Breast epithelium (tissue), 4 donors: ENCODE results near the gene TP63. TPM values are rescaled to one million over a fixed set of nuclear protein-coding genes. Genes with fewer than 3 reads are reported as not detected.

Experiments used
- DNase-seq, 2 donors: peaks; one replicate each; pipeline ENCODE4 v3.0.0-alpha.2; 2019; ENCODE audit warnings: low spot score in 2 of 2
- H3K27ac ChIP-seq, 2 donors: fragments of 200-600 bp; sonication (generic) in 1 of 2; one replicate each; pipeline ENCODE4 v1.5.1; 2016 to 2019; ENCODE audit warnings: mild to moderate bottlenecking in 1 of 2
- H3K27me3 ChIP-seq, 2 donors: fragments of 200-600 bp; sonication (generic) in 1 of 2; one replicate each; pipeline versions ENCODE4 v1.5.1 to v1.6.0; 2017 to 2019; ENCODE audit warnings: control low read depth in 1 of 2, mild to moderate bottlenecking in 1 of 2
- H3K36me3 ChIP-seq: fragments of 200-600 bp; one replicate; pipeline ENCODE4 v1.5.1; 2019
- H3K4me1 ChIP-seq, 2 donors: fragments of 200-600 bp; sonication (generic); one replicate each; pipeline ENCODE4 v1.5.1; 2016 to 2019; ENCODE audit warnings: control low read depth in 1 of 2
- H3K4me3 ChIP-seq, 3 donors: fragments of 200-600 bp; sonication (generic); 1 replicate in 2 of 3; 2 replicates in 1 of 3; pipeline ENCODE4 v1.5.1; 2016 to 2019; ENCODE audit warnings: mild to moderate bottlenecking in 3 of 3, moderate library complexity in 2 of 3
- H3K9me3 ChIP-seq, 2 donors: fragments of 200-600 bp; sonication (generic) in 1 of 2; one replicate each; pipeline ENCODE4 v1.5.1; 2016 to 2019; ENCODE audit warnings: control low read depth in 1 of 2
- POLR2A ChIP-seq: fragments of 450-650 bp; IDR thresholded peaks from one replicate; pipeline ENCODE4 v1.6.1; 2016; ENCODE audit warnings: antibody characterized with exemption, mild to moderate bottlenecking, moderate library complexity
- POLR2AphosphoS5 ChIP-seq, 3 donors: sonication (generic); formaldehyde crosslinking; IDR thresholded peaks; one replicate each; pipeline ENCODE4 v1.6.1; 2017; ENCODE audit warnings: antibody characterized with exemption in 3 of 3
- intact Hi-C: fragments of 100-400 bp; cut with DNase I; formaldehyde crosslinking; loops from one replicate; pipeline ENCODE4 v1.15.1; 2023; ENCODE audit warnings: low total_unique reads
- total RNA-seq, 3 donors: library from RNA; depleted of rRNA; stranded (reverse); fragments of >200 nt; gene quantifications; one replicate each; pipeline ENCODE4 v1.1.0, GENCODE V29; 2016
- TF ChIP-seq, protein P1 (sequence below), 3 donors: fragments of 450-650 bp; IDR thresholded peaks; one replicate each; pipeline ENCODE4 v1.5.1; 2016 to 2017; ENCODE audit warnings: antibody characterized with exemption in 3 of 3, mild to moderate bottlenecking in 3 of 3, moderate library complexity in 3 of 3

TP63 gene
- total RNA-seq, 3 donors from 2014 or later = 0.96 to 47.7 (median 20.0) TPM

DNA sequence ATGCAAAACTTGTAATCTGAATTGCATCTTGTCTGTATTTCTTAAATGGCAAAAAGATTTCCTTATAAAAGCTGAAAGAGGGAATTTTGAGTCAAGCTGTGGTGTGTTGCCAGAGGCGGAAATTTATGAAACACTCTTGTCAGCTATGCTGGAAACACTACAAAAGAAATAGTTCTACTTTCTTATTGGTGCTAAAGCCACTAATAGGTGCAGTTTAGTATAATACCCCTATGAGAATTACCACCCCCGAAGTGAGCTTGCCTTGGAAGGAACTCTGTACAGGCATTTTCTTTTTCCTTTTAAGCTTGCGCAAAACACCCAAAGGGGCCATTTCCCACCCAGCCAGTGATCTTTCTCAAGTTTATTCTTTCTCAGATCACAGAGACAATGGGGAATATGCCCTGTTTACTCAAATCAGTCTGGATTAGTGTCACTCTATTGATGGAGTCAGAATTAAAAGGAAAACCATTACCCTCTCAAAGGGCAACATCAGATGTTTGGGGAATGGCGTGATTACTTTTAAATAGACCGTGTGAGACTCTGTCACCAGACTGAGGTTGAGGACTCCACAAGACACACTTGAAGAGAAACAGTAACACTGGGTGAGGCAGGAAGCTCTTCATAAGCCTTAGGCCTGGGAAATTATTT, 166.0 kb downstream of the TP63 start:
- no peaks in the 10 kb centered on the region for H3K4me1 ChIP-seq
- H3K4me3 ChIP-seq = no peak overlapping the region
- TF ChIP-seq POLR2A = no peak
- TF ChIP-seq, protein P1, sequence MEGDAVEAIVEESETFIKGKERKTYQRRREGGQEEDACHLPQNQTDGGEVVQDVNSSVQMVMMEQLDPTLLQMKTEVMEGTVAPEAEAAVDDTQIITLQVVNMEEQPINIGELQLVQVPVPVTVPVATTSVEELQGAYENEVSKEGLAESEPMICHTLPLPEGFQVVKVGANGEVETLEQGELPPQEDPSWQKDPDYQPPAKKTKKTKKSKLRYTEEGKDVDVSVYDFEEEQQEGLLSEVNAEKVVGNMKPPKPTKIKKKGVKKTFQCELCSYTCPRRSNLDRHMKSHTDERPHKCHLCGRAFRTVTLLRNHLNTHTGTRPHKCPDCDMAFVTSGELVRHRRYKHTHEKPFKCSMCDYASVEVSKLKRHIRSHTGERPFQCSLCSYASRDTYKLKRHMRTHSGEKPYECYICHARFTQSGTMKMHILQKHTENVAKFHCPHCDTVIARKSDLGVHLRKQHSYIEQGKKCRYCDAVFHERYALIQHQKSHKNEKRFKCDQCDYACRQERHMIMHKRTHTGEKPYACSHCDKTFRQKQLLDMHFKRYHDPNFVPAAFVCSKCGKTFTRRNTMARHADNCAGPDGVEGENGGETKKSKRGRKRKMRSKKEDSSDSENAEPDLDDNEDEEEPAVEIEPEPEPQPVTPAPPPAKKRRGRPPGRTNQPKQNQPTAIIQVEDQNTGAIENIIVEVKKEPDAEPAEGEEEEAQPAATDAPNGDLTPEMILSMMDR (IDR thresholded peaks at IDR 0.05) = no peak
- TF ChIP-seq POLR2AphosphoS5 (IDR thresholded peaks at IDR 0.05) = no peak
- H3K27me3 ChIP-seq = no peaks in the 10 kb centered on the region
- intact Hi-C loops = no loop called here
- no peaks in the 10 kb centered on the region for H3K36me3 ChIP-seq
- H3K9me3 ChIP-seq = no peaks in the 10 kb centered on the region
- peak overlapping the region; percentile 64 to 71 for H3K27ac ChIP-seq
- no peak for DNase-seq

GRCh38 chr3:189799366-189799765, 168.2 kb downstream of the TP63 start:
- Histone ChIP-seq H3K27me3 (no peaks in the 10 kb centered on the region), H3K27ac (peak overlapping the region; percentile 10), H3K36me3 (no peaks in the 10 kb centered on the region), H3K9me3 (no peaks in the 10 kb centered on the region), H3K4me1 (no peaks in the 10 kb centered on the region), H3K4me3 (no peak overlapping the region)
- TF ChIP-seq POLR2A = no peak
- TF ChIP-seq, protein P1 (IDR thresholded peaks at IDR 0.05) = no peak
- no peak for TF ChIP-seq POLR2AphosphoS5 (IDR thresholded peaks at IDR 0.05)
- DNase-seq = no peak
- intact Hi-C loops = no loop called here

DNA sequence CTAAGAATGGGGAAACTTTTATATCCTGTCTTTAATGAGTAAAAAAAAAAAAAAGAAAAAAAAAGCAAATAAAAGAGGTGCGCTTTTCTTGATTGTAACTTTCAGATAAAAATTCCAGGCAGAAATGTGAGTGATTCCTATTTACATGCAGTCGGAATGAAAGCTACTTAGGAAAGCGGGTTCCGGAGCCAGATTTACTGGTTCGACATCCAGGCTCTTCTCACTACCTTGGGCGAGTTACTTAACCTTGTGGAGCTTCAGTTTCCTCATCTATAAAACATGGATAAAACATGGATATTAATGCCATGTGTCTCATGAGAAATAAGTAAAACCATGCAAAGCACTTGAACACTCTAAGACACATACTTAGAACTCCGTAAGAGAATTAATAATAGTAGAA, 169.2 kb downstream of the TP63 start:
- Histone ChIP-seq H3K27me3 (no peaks in the 10 kb centered on the region), H3K9me3 (no peaks in the 10 kb centered on the region), H3K36me3 (no peaks in the 10 kb centered on the region), H3K27ac (no peak overlapping the region), H3K4me3 (no peak overlapping the region), H3K4me1 (no peaks in the 10 kb centered on the region)
- DNase-seq = no peak
- TF ChIP-seq POLR2AphosphoS5 (IDR thresholded peaks at IDR 0.05) = no peak
- no peak for TF ChIP-seq POLR2A
- TF ChIP-seq, protein P1 (IDR thresholded peaks at IDR 0.05) = no peak
- intact Hi-C loops = no loop called here

- Histone ChIP-seq H3K4me3 (no peak overlapping the region), H3K27me3 (no peaks in the 10 kb centered on the region), H3K36me3 (no peaks in the 10 kb centered on the region), H3K9me3 (no peaks in the 10 kb centered on the region), H3K4me1 (no peaks in the 10 kb centered on the region), H3K27ac (no peak overlapping the region)
- intact Hi-C loops = no loop called here
- DNase-seq = no peak
- TF ChIP-seq POLR2AphosphoS5 (IDR thresholded peaks at IDR 0.05) (no peak), POLR2A (no peak)
- TF ChIP-seq, protein P1 (IDR thresholded peaks at IDR 0.05) = no peak
These were observed 172.1 kb downstream of the TP63 start for GRCh38 chr3:189803254-189803653.

GRCh38 chr3:189805375-189806067, 174.3 kb downstream of the TP63 start:
- intact Hi-C loops = no loop called here
- no peaks in the 10 kb centered on the region for H3K27me3 ChIP-seq
- no peak overlapping the region for H3K27ac ChIP-seq
- H3K4me1 ChIP-seq = no peaks in the 10 kb centered on the region
- TF ChIP-seq, protein P1 (IDR thresholded peaks at IDR 0.05) = no peak
- TF ChIP-seq POLR2AphosphoS5 (IDR thresholded peaks at IDR 0.05) (no peak), POLR2A (no peak)
- H3K36me3 ChIP-seq = no peaks in the 10 kb centered on the region
- DNase-seq = no peak
- no peak overlapping the region for H3K4me3 ChIP-seq
- H3K9me3 ChIP-seq = no peaks in the 10 kb centered on the region
